ENCODE data around the gene TNFAIP8. TPM values are rescaled to one million over a fixed set of nuclear protein-coding genes. Genes with fewer than 3 reads are reported as not detected.
"Not testable (repeated sequence)": the region's sequence is repeated elsewhere in the genome, so short reads cannot be mapped to it uniquely, and the experiment has no call there.

TNFAIP8 gene
- total RNA-seq, 4 donors from 2014 or later, result 20.2 to 26.2 (median 22.5) TPM

DNA sequence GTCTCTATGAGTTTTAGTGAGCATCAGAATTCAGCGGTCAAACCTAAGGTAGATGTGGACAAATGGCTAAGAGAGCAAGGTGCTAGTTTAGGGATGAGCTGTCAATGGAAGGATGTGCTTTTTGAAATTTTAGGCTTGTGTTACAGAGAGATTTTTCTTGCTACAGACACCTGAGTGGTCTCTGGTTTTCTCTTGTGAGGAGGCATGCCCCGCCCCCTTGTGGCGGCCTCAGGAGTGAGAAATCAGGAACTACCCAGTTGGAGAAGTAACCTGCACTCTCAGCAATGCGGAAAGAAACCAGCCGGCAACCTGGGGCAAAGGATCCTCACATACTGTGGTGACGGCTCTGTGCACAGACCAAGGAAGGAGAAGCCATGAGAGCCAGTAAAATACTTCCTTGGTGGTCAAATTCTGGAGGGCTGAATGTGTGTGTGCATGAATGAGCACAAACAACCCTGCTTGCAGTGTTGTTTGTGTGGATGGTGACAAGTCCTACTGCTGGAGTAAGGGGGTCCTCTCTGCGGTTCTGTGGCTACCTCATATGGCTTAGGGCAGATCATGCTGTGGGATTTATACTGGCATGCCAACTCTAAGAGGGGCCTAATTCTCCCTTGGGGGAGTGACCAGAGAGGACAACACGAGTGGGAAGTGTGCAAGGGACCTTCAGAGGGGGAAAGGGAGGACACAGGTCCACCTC, 79.8 kb downstream of the TNFAIP8 start:
- no peak overlapping the region for H3K4me3 ChIP-seq
- 53% methylated on average over 5 of the region's 8 CpGs for WGBS
- no peaks in the 10 kb centered on the region for H3K36me3 ChIP-seq
- TF ChIP-seq, protein P1, sequence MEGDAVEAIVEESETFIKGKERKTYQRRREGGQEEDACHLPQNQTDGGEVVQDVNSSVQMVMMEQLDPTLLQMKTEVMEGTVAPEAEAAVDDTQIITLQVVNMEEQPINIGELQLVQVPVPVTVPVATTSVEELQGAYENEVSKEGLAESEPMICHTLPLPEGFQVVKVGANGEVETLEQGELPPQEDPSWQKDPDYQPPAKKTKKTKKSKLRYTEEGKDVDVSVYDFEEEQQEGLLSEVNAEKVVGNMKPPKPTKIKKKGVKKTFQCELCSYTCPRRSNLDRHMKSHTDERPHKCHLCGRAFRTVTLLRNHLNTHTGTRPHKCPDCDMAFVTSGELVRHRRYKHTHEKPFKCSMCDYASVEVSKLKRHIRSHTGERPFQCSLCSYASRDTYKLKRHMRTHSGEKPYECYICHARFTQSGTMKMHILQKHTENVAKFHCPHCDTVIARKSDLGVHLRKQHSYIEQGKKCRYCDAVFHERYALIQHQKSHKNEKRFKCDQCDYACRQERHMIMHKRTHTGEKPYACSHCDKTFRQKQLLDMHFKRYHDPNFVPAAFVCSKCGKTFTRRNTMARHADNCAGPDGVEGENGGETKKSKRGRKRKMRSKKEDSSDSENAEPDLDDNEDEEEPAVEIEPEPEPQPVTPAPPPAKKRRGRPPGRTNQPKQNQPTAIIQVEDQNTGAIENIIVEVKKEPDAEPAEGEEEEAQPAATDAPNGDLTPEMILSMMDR (IDR thresholded peaks at IDR 0.05), result peak; percentile 22 to 53 (median 32)
- TF ChIP-seq EP300 (IDR thresholded peaks at IDR 0.05), result no peak
- TF ChIP-seq POLR2A (IDR thresholded peaks at IDR 0.05; ENCODE audit: low read depth), result no peak
- peaks cover 0 to 6% (median 0%) of the 10 kb centered on the region in 4 donors for H3K27me3 ChIP-seq
- no peak overlapping the region for H3K27ac ChIP-seq (replicated peaks in 1 of 4)
- no peaks in the 10 kb centered on the region for H3K9me3 ChIP-seq
- no peaks in the 10 kb centered on the region for H3K4me1 ChIP-seq
- intact Hi-C loops (cut with DNase I), result no loop called here
- DNase-seq (ENCODE audit: extremely low spot score), result no peak

DNA sequence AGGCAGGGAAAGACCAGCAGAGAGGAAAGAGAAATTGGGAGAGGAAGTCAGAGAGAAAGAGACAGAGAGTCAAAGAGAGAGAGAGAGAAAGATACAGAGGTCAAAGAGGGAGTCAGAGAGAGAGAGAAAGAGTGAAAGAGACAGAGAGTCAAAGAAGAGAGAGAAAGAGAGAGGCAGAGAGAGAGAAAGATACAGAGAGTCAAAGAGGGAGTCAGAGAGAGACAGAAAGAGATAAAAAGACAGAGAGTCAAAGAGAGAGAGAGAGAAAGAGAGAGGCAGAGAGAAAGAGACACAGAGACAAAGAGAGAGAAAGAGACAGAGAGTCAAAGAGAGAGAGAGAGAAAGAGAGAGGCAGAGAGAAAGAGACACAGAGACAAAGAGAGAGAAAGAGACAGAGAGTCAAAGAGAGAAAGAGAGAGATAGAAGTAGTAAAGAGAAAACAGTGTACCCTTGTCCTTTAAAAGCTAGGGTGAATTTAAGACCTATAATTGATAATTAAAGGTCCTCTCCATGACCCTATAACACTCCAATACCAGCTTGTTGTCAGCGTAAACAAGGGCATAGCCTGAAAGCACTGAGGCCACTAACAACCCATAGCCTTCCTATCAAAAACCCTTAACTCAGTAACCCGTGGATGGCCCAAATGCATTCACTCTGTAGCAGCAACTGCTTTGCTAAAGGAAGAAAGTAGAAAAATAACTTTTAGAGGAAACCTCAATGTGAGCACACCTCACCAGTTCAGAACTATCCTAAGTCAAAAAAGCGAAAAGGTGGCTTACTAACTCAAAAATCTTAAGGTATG, 82.2 kb downstream of the TNFAIP8 start:
- H3K4me1 ChIP-seq; DNase-seq (ENCODE audit: extremely low spot score); H3K27ac ChIP-seq (replicated peaks in 1 of 4); H3K36me3 ChIP-seq; H3K9me3 ChIP-seq; H3K27me3 ChIP-seq; intact Hi-C loops (cut with DNase I); H3K4me3 ChIP-seq: not testable (repeated sequence)
- WGBS, result 77% methylated on average over 3 of the region's 3 CpGs

DNA sequence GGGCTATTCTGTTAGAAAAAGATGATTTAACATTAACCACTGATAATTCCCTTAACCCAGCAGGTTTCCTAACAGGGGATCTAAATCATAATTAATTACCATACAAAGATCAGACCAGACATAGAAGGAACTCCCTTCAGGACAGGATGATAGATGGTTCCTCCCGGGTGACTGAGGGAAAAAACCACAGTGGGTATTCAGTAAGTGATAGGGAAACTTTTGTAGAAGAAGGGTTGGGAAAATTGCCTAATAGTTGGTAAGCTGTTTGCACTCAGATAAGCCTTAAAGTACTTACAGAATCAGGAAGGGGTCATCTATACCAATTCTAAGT, 82.7 kb downstream of the TNFAIP8 start:
- H3K4me1 ChIP-seq; H3K4me3 ChIP-seq; H3K36me3 ChIP-seq; H3K27ac ChIP-seq (replicated peaks in 1 of 4); H3K27me3 ChIP-seq; DNase-seq (ENCODE audit: extremely low spot score); H3K9me3 ChIP-seq; intact Hi-C loops (cut with DNase I): not testable (repeated sequence)
- 36% methylated on average over 1 of the region's 1 CpG for WGBS

DNA sequence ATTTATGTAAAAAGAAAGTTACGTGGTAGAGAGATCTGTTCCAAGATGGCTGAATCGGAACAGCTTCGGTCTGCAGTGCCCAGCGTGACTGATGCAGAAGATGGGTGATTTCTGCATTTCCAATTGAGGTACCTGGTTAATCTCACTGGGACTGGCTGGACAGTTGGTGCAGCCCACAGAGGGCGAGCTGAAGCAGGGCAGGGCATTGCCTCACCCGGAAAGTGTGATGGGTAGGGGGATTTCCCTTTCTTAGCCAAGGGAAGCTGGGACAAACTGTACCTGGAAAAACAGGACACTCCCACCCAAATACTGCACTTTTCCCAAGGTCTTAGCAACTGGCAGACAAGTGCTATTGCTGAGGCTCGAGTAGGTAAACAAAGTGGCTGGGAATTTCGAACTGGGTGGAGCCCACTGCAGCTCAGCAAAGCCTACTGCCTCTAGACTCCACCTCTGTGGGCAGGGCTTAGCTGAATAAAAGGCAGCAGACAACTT, 83.4 kb downstream of the TNFAIP8 start:
- 72% methylated on average over 6 of the region's 8 CpGs for WGBS
- Histone ChIP-seq H3K4me1 (no peaks in the 10 kb centered on the region), H3K4me3 (peak overlapping the region in 1 of 4 donors; percentile 20), H3K36me3 (no peaks in the 10 kb centered on the region), H3K27ac (replicated peaks in 1 of 4) (no peak overlapping the region), H3K27me3 (peaks cover 0 to 6% (median 0%) of the 10 kb centered on the region in 4 donors), H3K9me3 (no peaks in the 10 kb centered on the region)
- DNase-seq (ENCODE audit: extremely low spot score), result no peak
- TF ChIP-seq POLR2A (IDR thresholded peaks at IDR 0.05; ENCODE audit: low read depth), result no peak
- no peak for TF ChIP-seq POLR2AphosphoS5 (IDR thresholded peaks at IDR 0.05)
- no peak for TF ChIP-seq EP300 (IDR thresholded peaks at IDR 0.05)
- TF ChIP-seq, protein P1 (IDR thresholded peaks at IDR 0.05), result no peak
- intact Hi-C loops (cut with DNase I), result no loop called here

DNA sequence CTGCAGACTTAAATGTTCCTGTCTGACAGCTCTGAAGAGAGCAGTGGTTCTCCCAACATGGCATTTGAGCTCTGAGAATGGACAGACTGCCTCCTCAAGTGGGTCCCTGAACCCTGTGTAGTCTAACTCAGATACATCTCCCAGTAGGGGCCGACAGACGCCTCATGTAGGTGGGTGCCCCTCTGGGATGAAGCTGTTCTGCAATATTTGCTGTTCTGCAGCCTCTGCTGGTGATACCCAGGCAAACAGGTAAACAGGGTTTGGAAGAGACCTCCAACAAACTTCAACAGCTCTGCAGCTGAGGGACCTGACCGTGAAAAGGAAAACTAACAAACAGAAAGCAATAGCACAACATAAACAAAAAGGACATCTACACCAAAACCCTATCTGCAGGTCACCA, 83.8 kb downstream of the TNFAIP8 start:
- 80% methylated on average over 2 of the region's 3 CpGs for WGBS
- H3K36me3 ChIP-seq; DNase-seq (ENCODE audit: extremely low spot score); H3K4me3 ChIP-seq; H3K27me3 ChIP-seq; H3K9me3 ChIP-seq; intact Hi-C loops (cut with DNase I); H3K4me1 ChIP-seq; H3K27ac ChIP-seq (replicated peaks in 1 of 4): not testable (repeated sequence)

DNA sequence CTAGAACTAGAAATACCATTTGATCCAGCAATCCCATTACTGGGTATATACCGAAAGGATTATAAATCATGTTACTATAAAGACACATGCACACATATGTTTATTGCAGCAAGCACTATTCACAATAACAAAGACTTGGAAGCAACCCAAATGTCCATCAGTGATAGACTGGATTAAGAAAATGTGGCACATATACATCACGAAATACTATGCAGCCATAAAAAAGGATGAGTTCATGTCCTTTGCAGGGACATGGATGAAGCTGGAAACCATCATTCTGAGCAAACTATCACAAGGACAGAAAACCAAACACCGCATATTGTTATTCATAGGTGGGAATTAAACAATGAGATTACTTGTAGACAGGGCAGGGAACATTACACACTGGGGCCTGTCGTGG, 88.8 kb downstream of the TNFAIP8 start:
- H3K9me3 ChIP-seq; H3K27me3 ChIP-seq; H3K36me3 ChIP-seq; DNase-seq (ENCODE audit: extremely low spot score); intact Hi-C loops (cut with DNase I); H3K4me1 ChIP-seq; H3K4me3 ChIP-seq; H3K27ac ChIP-seq (replicated peaks in 1 of 4): not testable (repeated sequence)
- 90% methylated on average over 4 of the region's 4 CpGs for WGBS

All from esophagus muscularis mucosa (tissue), 4 donors.